22Rv1 (cell line): ENCODE measurements around the gene SH3D19.
"Not testable (repeated sequence)": the region's sequence is repeated elsewhere in the genome, so short reads cannot be mapped to it uniquely, and the experiment has no call there.

Experiments
- H3K27ac ChIP-seq: fragments of 450-650 bp; 2 replicates; pipeline ENCODE4 v1.5.1; 2017
- CTCF ChIP-seq: fragments of 450-650 bp; IDR thresholded peaks from 2 replicates; pipeline ENCODE4 v1.5.1; 2017; ENCODE audit warnings: mild to moderate bottlenecking
- ZFX ChIP-seq: fragments of 450-650 bp; IDR thresholded peaks from 2 replicates; pipeline ENCODE4 v1.6.1; 2017; ENCODE audit warnings: antibody characterized with exemption, borderline replicate concordance

Gene SH3D19

GRCh38 chr4:151292038-151292437, 33.4 kb downstream of the SH3D19 start:
- no peak for TF ChIP-seq ZFX
- no peak for TF ChIP-seq CTCF
- no peak overlapping the region for H3K27ac ChIP-seq

GRCh38 chr4:151291485-151291884, 33.9 kb downstream of the SH3D19 start:
- no peak overlapping the region for H3K27ac ChIP-seq
- TF ChIP-seq ZFX (no peak), CTCF (no peak)

GRCh38 chr4:151287409-151287808, 38.0 kb downstream of the SH3D19 start:
- no peak overlapping the region for H3K27ac ChIP-seq
- TF ChIP-seq ZFX, result no peak
- TF ChIP-seq CTCF, result no peak

- TF ChIP-seq ZFX, result no peak
- TF ChIP-seq CTCF, result no peak
- H3K27ac ChIP-seq, result no peak overlapping the region
These were observed 40.7 kb downstream of the SH3D19 start for GRCh38 chr4:151284534-151285245.

GRCh38 chr4:151276787-151277562, 48.4 kb downstream of the SH3D19 start, which contains the start of gene PRSS48:
TSS of gene PRSS48 (plus strand) at chr4:151277161. CDS start at chr4:151277173, 12 bp downstream.
- TF ChIP-seq CTCF (peak; percentile 98), ZFX (no peak)
- H3K27ac ChIP-seq, result no peak within 1 kb of the TSS

- not testable (repeated sequence) for H3K27ac ChIP-seq
These were observed 56.5 kb downstream of the SH3D19 start for GRCh38 chr4:151268905-151269304.

GRCh38 chr4:151267822-151268535, 57.4 kb downstream of the SH3D19 start:
- TF ChIP-seq ZFX, result no peak
- TF ChIP-seq CTCF, result no peak
- H3K27ac ChIP-seq, result no peak overlapping the region
